GM18868 (cell line): Measurements from ENCODE around the gene LCN12.

Experiments used
- ATAC-seq: cut with Tn5 transposase; IDR thresholded peaks from one replicate; pipeline ENCODE4 v1.9.1; 2021; ENCODE audit warnings: mild to moderate bottlenecking, moderate library complexity; ENCODE audit not compliant: unreplicated experiment

LCN12 gene

GRCh38 chr9:136972335-136972734 is 20.3 kb downstream of the LCN12 start:
- no peak for ATAC-seq

DNA sequence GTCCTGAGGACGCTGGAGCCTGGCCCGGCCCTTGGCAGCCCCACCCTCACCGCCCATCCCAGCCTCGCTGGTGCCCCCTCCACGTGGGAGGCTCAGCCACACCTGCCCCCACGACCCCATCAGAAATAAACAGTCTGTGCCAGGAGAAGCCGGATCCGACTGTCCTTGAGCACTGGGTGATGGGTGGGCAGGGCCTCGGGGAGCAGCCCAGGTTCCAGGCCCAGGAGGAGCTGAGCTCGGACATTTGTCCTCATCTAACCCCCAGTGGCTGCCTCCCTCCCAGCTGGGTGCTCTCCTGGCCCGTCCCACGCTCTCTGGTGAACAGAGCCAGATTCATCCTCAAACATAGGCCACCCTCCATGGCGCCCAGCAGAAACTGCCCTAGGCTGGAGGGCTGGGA is 20.7 kb downstream of the LCN12 start:
- ATAC-seq, result no peak

- no peak for ATAC-seq
Observed at GRCh38 chr9:136973618-136974617, 21.8 kb downstream of the LCN12 start.

DNA sequence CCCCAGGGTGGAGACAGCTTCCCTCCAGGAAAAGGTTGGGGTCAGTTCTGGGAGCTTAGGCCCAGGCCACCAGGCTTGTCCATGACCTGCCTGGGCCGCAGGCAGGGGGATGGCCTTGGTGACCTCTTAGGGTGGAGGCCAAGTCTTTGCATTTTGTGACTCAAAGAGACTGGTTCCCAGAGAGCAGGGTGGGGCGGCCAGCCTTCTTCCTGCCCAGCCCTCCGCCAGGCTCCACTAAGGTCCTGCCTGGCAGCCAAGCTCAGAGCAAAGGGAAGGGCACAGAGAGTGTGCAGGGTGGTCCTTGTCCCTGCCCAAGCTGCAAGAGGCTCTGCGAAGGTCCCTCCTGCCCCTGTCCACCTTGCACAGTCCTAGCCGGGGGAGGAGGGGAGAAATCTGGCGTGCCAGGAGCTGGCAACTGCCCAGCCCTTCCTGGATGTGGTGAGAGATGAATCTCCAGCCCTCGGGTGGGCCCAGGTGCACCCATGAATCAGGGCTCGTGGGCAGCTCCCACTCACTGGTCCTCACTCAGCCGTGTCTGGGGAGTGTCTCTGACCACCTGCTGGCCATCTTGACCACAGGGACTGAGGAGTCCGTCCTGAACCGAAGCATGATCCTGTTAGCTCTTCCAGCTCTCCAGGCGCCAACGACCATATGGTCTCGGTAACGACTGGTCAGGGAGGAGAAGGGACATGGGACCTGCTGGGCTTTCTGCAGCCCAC is 22.9 kb downstream of the LCN12 start:
- ATAC-seq, result no peak

GRCh38 chr9:136975644-136976043 is 23.6 kb downstream of the LCN12 start:
- no peak for ATAC-seq

- no peak for ATAC-seq
Observed at GRCh38 chr9:136977223-136977622, 25.1 kb downstream of the LCN12 start, which contains the start of gene PTGDS. Gene PTGDS (plus strand): TSS chr9:136977504. CDS start chr9:136977579, 75 bp downstream.

GRCh38 chr9:136977649-136978072 is 25.6 kb downstream of the LCN12 start:
- ATAC-seq, result no peak

GRCh38 chr9:136978073-136978864 is 26.2 kb downstream of the LCN12 start:
- ATAC-seq, result no peak

- ATAC-seq, result no peak
Observed at GRCh38 chr9:136978865-136979544, 26.9 kb downstream of the LCN12 start.

- ATAC-seq, result no peak
Observed at GRCh38 chr9:136979769-136980587, 27.9 kb downstream of the LCN12 start.

GRCh38 chr9:136980669-136981478 is 28.8 kb downstream of the LCN12 start:
- no peak for ATAC-seq

- ATAC-seq, result no peak
Observed at GRCh38 chr9:136981588-136982231, 29.6 kb downstream of the LCN12 start.

GRCh38 chr9:136982232-136983051 is 30.4 kb downstream of the LCN12 start, which contains the start of gene LCNL1:
Gene LCNL1 (plus strand): TSS chr9:136982993. CDS start chr9:136983587, 594 bp downstream.
- ATAC-seq, result no peak

DNA sequence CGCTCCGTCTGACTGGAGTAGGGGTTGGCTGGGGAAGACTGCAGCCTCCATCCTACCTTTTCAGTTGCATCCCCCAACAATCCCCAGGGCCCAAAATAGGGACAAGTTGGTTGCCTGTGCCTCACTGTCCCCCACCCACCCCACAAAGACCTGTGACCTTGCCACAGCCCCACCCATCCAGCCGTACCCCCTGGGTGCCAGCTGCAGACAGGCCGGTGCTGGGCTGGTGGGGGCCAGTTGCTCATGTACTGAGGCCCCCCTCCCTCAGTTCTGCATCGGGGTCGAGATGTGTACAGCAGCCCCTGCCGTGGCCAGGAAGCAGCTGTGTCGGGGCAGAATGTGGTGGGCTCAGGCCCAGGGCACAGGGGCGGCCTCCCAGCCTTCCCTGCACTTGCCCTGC is 31.1 kb downstream of the LCN12 start:
- ATAC-seq, result no peak

- no peak for ATAC-seq
Observed at GRCh38 chr9:136983656-136984314, 31.7 kb downstream of the LCN12 start.

- no peak for ATAC-seq
Observed at GRCh38 chr9:136984464-136985026, 32.5 kb downstream of the LCN12 start.
